ENCODE data around the gene INKA1. TPM values are rescaled to one million over a fixed set of nuclear protein-coding genes. Genes with fewer than 3 reads are reported as not detected.

Gene INKA1
- total and polyA plus RNA-seq, 4 donors, result 0.84 to 4.2 (median 1.2) TPM

DNA sequence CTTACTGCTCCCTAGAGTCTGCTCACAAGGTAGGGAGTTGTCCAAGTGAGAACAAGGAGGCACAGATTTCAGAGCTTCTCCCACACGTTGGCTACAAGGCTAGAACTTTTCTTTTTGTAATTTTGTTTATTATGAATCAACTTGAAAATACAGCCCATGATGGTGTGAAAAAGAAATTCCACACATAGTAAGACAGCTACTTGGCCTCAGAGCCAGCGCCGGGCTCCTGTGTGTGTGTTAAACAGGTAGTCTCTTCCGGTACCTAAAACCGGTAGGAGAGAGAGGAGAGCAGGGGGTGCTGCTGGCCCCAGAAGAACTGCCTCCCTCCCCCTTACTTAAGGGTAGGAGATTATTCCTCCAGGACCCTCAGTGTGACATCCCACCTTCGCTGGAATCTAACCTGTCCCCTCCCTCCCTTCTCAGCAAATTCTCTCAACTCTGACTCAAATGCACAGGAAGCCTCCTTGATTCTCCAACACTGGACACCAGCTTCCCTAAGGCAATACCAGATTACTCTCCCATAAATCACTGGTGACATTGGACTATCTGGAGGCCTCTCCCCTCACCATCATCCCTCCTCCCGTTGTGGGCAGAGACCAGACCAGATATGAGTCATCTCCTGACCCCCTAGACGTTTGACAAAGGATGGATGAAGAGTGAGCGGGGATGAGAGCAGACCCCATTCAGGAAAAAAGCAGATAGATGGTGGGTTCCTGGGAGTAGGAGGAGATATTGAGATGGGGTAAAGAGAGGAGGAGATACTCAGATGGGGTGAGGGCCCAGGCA, 12.2 kb upstream of the INKA1 start:
- 77% methylated on average over 9 of the region's 9 CpGs for WGBS
- no peak for TF ChIP-seq RAD21 (IDR thresholded peaks at IDR 0.05)
- TF ChIP-seq MAX (IDR thresholded peaks at IDR 0.05), result no peak
- TF ChIP-seq, protein P1, sequence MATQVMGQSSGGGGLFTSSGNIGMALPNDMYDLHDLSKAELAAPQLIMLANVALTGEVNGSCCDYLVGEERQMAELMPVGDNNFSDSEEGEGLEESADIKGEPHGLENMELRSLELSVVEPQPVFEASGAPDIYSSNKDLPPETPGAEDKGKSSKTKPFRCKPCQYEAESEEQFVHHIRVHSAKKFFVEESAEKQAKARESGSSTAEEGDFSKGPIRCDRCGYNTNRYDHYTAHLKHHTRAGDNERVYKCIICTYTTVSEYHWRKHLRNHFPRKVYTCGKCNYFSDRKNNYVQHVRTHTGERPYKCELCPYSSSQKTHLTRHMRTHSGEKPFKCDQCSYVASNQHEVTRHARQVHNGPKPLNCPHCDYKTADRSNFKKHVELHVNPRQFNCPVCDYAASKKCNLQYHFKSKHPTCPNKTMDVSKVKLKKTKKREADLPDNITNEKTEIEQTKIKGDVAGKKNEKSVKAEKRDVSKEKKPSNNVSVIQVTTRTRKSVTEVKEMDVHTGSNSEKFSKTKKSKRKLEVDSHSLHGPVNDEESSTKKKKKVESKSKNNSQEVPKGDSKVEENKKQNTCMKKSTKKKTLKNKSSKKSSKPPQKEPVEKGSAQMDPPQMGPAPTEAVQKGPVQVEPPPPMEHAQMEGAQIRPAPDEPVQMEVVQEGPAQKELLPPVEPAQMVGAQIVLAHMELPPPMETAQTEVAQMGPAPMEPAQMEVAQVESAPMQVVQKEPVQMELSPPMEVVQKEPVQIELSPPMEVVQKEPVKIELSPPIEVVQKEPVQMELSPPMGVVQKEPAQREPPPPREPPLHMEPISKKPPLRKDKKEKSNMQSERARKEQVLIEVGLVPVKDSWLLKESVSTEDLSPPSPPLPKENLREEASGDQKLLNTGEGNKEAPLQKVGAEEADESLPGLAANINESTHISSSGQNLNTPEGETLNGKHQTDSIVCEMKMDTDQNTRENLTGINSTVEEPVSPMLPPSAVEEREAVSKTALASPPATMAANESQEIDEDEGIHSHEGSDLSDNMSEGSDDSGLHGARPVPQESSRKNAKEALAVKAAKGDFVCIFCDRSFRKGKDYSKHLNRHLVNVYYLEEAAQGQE (IDR thresholded peaks at IDR 0.05), result no peak
- no peak for TF ChIP-seq TAF1 (conservative IDR thresholded peaks at IDR 0.05)
- TF ChIP-seq NR2F2 (IDR thresholded peaks at IDR 0.05), result no peak

GRCh38 chr3:49791571-49791970, 11.5 kb upstream of the INKA1 start:
- no peaks in the 10 kb centered on the region for H3K36me3 ChIP-seq (ENCODE audit: control insufficient read depth in 4 of 4, insufficient read depth in 3 of 4, low read depth in 1 of 4, low read length in 3 of 4)
- no peaks in the 10 kb centered on the region for H3K27me3 ChIP-seq (ENCODE audit: control insufficient read depth in 4 of 4, insufficient read depth in 4 of 4, low read length in 3 of 4)
- H3K4me3 ChIP-seq (ENCODE audit: low read depth in 1 of 3, low read length in 3 of 3), result no peak overlapping the region
- TF ChIP-seq HNF4A (conservative IDR thresholded peaks at IDR 0.05) (no peak), EGR1 (IDR thresholded peaks at IDR 0.05; ENCODE audit: low read depth in 2 of 2) (no peak), SP1 (IDR thresholded peaks at IDR 0.05) (no peak), MAX (IDR thresholded peaks at IDR 0.05) (no peak), HNF4G (IDR thresholded peaks at IDR 0.05) (no peak), YY1 (IDR thresholded peaks at IDR 0.05) (no peak), FOXA1 (IDR thresholded peaks at IDR 0.05) (no peak), FOXA2 (IDR thresholded peaks at IDR 0.05) (no peak), NR2F2 (IDR thresholded peaks at IDR 0.05) (no peak), CTCF (IDR thresholded peaks at IDR 0.05; ENCODE audit: low read depth, low read length, missing input control) (no peak), ATF3 (IDR thresholded peaks at IDR 0.05) (no peak), RAD21 (IDR thresholded peaks at IDR 0.05) (no peak), JUND (IDR thresholded peaks at IDR 0.05) (no peak), RXRA (IDR thresholded peaks at IDR 0.05) (no peak), GABPA (IDR thresholded peaks at IDR 0.05 in 1 of 2, conservative IDR thresholded peaks at IDR 0.05 in 1 of 2) (no peak)
- TF ChIP-seq, protein P1 (IDR thresholded peaks at IDR 0.05), result no peak
- no peaks in the 10 kb centered on the region for H3K9me3 ChIP-seq (ENCODE audit: control insufficient read depth in 4 of 4, low read length in 3 of 4)
- no peak for DNase-seq (ENCODE audit: low spot score)
- peaks cover 0 to 7% (median 3%) of the 10 kb centered on the region in 4 donors for H3K4me1 ChIP-seq (ENCODE audit: control insufficient read depth in 4 of 4, insufficient read depth in 4 of 4, low read length in 3 of 4)
- no peak overlapping the region for H3K9ac ChIP-seq (ENCODE audit: low read depth in 1 of 2, low read length in 2 of 2)
- no peak overlapping the region for H3K27ac ChIP-seq (ENCODE audit: low read depth in 1 of 2, low read length in 2 of 2)
- WGBS, result 89% methylated on average over 4 of the region's 4 CpGs

More for the DNA sequence above, 12.2 kb upstream of the INKA1 start:
- peaks cover 0 to 8% (median 3%) of the 10 kb centered on the region in 4 donors for H3K4me1 ChIP-seq (ENCODE audit: control insufficient read depth in 4 of 4, insufficient read depth in 4 of 4, low read length in 3 of 4)
- no peak overlapping the region for H3K27ac ChIP-seq (ENCODE audit: low read depth in 1 of 2, low read length in 2 of 2)
- no peak overlapping the region for H3K4me3 ChIP-seq (ENCODE audit: low read depth in 1 of 3, low read length in 3 of 3)
- H3K36me3 ChIP-seq (ENCODE audit: control insufficient read depth in 4 of 4, insufficient read depth in 3 of 4, low read depth in 1 of 4, low read length in 3 of 4), result no peaks in the 10 kb centered on the region
- DNase-seq (ENCODE audit: low spot score), result no peak
- H3K9me3 ChIP-seq (ENCODE audit: control insufficient read depth in 4 of 4, low read length in 3 of 4), result no peaks in the 10 kb centered on the region
- H3K27me3 ChIP-seq (ENCODE audit: control insufficient read depth in 4 of 4, insufficient read depth in 4 of 4, low read length in 3 of 4), result no peaks in the 10 kb centered on the region
- no peak overlapping the region for H3K9ac ChIP-seq (ENCODE audit: low read depth in 1 of 2, low read length in 2 of 2)

All from liver (tissue), 9 donors.